ENCODE measurements around the gene KCTD17.

DNA sequence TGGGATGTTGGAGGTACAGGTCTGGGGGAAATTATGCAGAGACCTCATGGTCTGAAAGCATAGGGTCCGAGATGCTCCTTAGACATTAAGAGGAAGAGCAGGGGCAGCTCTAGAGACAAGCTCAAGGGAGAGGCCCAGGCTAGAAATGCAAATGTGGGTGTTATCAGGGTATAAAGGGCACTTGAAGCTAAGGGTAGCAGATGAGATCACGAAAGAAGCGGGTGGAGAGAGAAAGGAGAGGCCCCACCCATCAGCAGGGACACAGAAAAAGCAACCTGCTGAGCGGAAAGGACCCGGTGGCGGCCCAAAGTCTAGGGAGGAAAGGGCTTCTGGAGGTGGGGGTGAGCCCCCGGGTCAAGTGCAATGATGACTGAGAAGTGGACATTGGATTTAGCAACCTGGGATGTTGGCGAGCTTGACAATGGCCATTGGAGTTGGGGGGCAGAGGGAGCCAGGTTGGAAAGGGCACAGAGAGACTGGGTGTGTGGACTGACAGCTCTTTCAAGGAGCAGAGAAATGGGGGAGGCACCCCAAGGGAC is 49.1 kb downstream of the KCTD17 start:
- TF ChIP-seq, protein P1, sequence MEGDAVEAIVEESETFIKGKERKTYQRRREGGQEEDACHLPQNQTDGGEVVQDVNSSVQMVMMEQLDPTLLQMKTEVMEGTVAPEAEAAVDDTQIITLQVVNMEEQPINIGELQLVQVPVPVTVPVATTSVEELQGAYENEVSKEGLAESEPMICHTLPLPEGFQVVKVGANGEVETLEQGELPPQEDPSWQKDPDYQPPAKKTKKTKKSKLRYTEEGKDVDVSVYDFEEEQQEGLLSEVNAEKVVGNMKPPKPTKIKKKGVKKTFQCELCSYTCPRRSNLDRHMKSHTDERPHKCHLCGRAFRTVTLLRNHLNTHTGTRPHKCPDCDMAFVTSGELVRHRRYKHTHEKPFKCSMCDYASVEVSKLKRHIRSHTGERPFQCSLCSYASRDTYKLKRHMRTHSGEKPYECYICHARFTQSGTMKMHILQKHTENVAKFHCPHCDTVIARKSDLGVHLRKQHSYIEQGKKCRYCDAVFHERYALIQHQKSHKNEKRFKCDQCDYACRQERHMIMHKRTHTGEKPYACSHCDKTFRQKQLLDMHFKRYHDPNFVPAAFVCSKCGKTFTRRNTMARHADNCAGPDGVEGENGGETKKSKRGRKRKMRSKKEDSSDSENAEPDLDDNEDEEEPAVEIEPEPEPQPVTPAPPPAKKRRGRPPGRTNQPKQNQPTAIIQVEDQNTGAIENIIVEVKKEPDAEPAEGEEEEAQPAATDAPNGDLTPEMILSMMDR (IDR thresholded peaks at IDR 0.05), result no peak
- TF ChIP-seq POLR2AphosphoS5 (IDR thresholded peaks at IDR 0.05; ENCODE audit: low read depth, low read length) (no peak), SIN3A (IDR thresholded peaks at IDR 0.05; ENCODE audit: borderline replicate concordance, insufficient read depth, low read depth, low read length) (no peak), TCF7L2 (IDR thresholded peaks at IDR 0.05; ENCODE audit: low read depth, low read length) (no peak)
- TF ChIP-seq, protein P2, sequence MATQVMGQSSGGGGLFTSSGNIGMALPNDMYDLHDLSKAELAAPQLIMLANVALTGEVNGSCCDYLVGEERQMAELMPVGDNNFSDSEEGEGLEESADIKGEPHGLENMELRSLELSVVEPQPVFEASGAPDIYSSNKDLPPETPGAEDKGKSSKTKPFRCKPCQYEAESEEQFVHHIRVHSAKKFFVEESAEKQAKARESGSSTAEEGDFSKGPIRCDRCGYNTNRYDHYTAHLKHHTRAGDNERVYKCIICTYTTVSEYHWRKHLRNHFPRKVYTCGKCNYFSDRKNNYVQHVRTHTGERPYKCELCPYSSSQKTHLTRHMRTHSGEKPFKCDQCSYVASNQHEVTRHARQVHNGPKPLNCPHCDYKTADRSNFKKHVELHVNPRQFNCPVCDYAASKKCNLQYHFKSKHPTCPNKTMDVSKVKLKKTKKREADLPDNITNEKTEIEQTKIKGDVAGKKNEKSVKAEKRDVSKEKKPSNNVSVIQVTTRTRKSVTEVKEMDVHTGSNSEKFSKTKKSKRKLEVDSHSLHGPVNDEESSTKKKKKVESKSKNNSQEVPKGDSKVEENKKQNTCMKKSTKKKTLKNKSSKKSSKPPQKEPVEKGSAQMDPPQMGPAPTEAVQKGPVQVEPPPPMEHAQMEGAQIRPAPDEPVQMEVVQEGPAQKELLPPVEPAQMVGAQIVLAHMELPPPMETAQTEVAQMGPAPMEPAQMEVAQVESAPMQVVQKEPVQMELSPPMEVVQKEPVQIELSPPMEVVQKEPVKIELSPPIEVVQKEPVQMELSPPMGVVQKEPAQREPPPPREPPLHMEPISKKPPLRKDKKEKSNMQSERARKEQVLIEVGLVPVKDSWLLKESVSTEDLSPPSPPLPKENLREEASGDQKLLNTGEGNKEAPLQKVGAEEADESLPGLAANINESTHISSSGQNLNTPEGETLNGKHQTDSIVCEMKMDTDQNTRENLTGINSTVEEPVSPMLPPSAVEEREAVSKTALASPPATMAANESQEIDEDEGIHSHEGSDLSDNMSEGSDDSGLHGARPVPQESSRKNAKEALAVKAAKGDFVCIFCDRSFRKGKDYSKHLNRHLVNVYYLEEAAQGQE (IDR thresholded peaks at IDR 0.05; ENCODE audit: insufficient read depth in 1 of 2, low read depth in 2 of 2, low read length in 1 of 2), result no peak

Measured in Panc1 (cell line).